Erythroblast (primary cell): Measurements from ENCODE around the gene KRTAP5-4.

Experiments used
- GATA1 ChIP-seq: IDR thresholded peaks from 2 replicates; pipeline ENCODE4 v1.6.1; 2011; ENCODE audit warnings: low read depth, mild to moderate bottlenecking, control low read depth, low read length, moderate library complexity
- POLR2A ChIP-seq: IDR thresholded peaks from 2 replicates; pipeline ENCODE4 v1.6.1; 2011; ENCODE audit warnings: mild to moderate bottlenecking, low read length

DNA sequence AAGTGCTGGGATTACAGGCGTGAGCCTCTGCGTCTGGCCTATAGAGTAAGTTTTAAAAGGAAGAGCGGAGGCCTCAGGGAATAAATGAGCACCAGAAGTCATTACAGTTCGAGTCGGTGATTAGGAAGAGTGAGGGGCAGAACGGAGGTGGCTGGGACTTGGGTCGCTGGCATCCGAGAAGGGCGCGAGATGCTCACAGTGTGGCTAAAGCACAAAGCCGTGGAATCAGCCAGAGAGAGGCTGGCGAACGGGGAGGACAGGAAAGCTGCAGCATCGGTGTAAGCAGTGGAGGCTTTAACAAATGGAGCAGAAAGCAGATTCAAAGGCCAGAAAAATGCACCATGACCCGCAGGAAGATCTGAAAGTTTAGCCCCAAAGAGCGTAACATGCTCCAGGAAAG, 2.7 kb upstream of the KRTAP5-4 start:
- TF ChIP-seq POLR2A = no peak
- TF ChIP-seq GATA1 = no peak
